GM23338 (cell line): ENCODE results near the gene SLN. TPM values are rescaled to one million over a fixed set of nuclear protein-coding genes. Genes with fewer than 3 reads are reported as not detected.
"Not testable (repeated sequence)": the region's sequence is repeated elsewhere in the genome, so short reads cannot be mapped to it uniquely, and the experiment has no call there.

Experiments used
- ATAC-seq: fragments of 200-7000 bp; cut with Tn5 transposase; 3 replicates; pipeline ENCODE4 v1.9.1; 2020
- DNase-seq: peaks from one replicate; pipeline ENCODE4 v3.0.0-alpha.2; 2015; ENCODE audit warnings: low spot score
- H2AFZ ChIP-seq: fragments of 200-600 bp; sonication (generic); 2 replicates; pipeline ENCODE4 v1.8.0; 2016; ENCODE audit warnings: antibody characterized with exemption, mild to moderate bottlenecking, moderate library complexity
- H3F3A ChIP-seq: fragments of 200-600 bp; sonication (generic); replicated peaks from 2 replicates; pipeline ENCODE4 v1.8.0; 2017; ENCODE audit warnings: antibody characterized with exemption, mixed run types, low read depth
- H3K27ac ChIP-seq: fragments of 200-600 bp; sonication (generic); 2 replicates; pipeline ENCODE4 v1.6.1; 2016; ENCODE audit warnings: low read depth
- H3K27me3 ChIP-seq: fragments of 200-600 bp; sonication (generic); 2 replicates; pipeline ENCODE4 v1.8.0; 2016; ENCODE audit warnings: mild to moderate bottlenecking, mixed run types, moderate library complexity; ENCODE audit not compliant: insufficient read depth
- H3K36me3 ChIP-seq: fragments of 200-600 bp; sonication (generic); 2 replicates; pipeline ENCODE4 v1.8.0; 2016; ENCODE audit warnings: mild to moderate bottlenecking; ENCODE audit not compliant: insufficient read depth
- H3K4me1 ChIP-seq: fragments of 200-600 bp; sonication (generic); 2 replicates; pipeline ENCODE4 v1.8.0; 2016; ENCODE audit warnings: mild to moderate bottlenecking, moderate library complexity; ENCODE audit not compliant: insufficient read depth
- H3K4me2 ChIP-seq: fragments of 200-600 bp; sonication (generic); 2 replicates; pipeline ENCODE4 v1.7.1; 2017; ENCODE audit warnings: mixed run types
- H3K4me3 ChIP-seq: fragments of 200-600 bp; sonication (generic); 2 replicates; pipeline ENCODE4 v1.6.1; 2016; ENCODE audit warnings: mixed run types
- H3K79me2 ChIP-seq: fragments of 200-600 bp; sonication (generic); replicated peaks from 2 replicates; pipeline ENCODE4 v1.8.0; 2017; ENCODE audit warnings: mild to moderate bottlenecking; ENCODE audit not compliant: insufficient read depth
- H3K9me2 ChIP-seq: fragments of 200-600 bp; sonication (generic); 2 replicates; pipeline ENCODE4 v1.8.0; 2017; ENCODE audit not compliant: insufficient read depth
- H4K20me1 ChIP-seq: fragments of 200-600 bp; sonication (generic); replicated peaks from 2 replicates; pipeline ENCODE4 v1.8.0; 2017; ENCODE audit warnings: mild to moderate bottlenecking; ENCODE audit not compliant: insufficient read depth
- H3K27ac Mint-ChIP-seq: 2 replicates; pipeline ENCODE4 v1.8.0; 2020; ENCODE audit warnings: inconsistent platforms, mild to moderate bottlenecking, moderate library complexity, mixed read lengths
- H3K27me3 Mint-ChIP-seq: 3 replicates; pipeline ENCODE4 v1.8.0; 2022; ENCODE audit warnings: low read depth, mild to moderate bottlenecking, moderate library complexity, mixed read lengths, inconsistent platforms; ENCODE audit not compliant: insufficient read depth, poor library complexity
- H3K36me3 Mint-ChIP-seq: 3 replicates; pipeline ENCODE4 v1.8.0; 2021; ENCODE audit warnings: low read depth, mild to moderate bottlenecking, inconsistent platforms, moderate library complexity, mixed read lengths
- H3K4me1 Mint-ChIP-seq: 3 replicates; pipeline ENCODE4 v1.8.0; 2020; ENCODE audit warnings: mild to moderate bottlenecking, inconsistent platforms, mixed read lengths
- H3K4me3 Mint-ChIP-seq: 3 replicates; pipeline ENCODE4 v1.8.0; 2021; ENCODE audit warnings: moderate library complexity, mild to moderate bottlenecking, inconsistent platforms, mixed read lengths
- H3K9me3 Mint-ChIP-seq: 3 replicates; pipeline ENCODE4 v1.8.0; 2020; ENCODE audit warnings: moderate library complexity, mild to moderate bottlenecking, inconsistent platforms, mixed read lengths
- CREB1 ChIP-seq: fragments of 250-450 bp; sonication (Bioruptor Pico); IDR thresholded peaks from 2 replicates; pipeline ENCODE4 v1.5.0; 2020; ENCODE audit warnings: low read depth, mild to moderate bottlenecking, moderate library complexity
- EZH2 ChIP-seq: fragments of 200-600 bp; sonication (generic); IDR thresholded peaks from one replicate; pipeline ENCODE4 v1.8.0; 2017; ENCODE audit warnings: antibody characterized with exemption, mild to moderate bottlenecking, low read depth; ENCODE audit not compliant: unreplicated experiment
- EZH2phosphoT487 ChIP-seq: fragments of 200-600 bp; sonication (generic); IDR thresholded peaks from one replicate; pipeline ENCODE4 v1.8.1; 2018; ENCODE audit warnings: antibody characterized with exemption; ENCODE audit not compliant: unreplicated experiment
- NANOG ChIP-seq: IDR thresholded peaks from 2 replicates; pipeline ENCODE4 v1.6.1; 2016; ENCODE audit warnings: antibody characterized with exemption, borderline replicate concordance
- POLR2AphosphoS5 ChIP-seq: IDR thresholded peaks from 2 replicates; pipeline ENCODE4 v1.6.1; 2016; ENCODE audit warnings: antibody characterized with exemption, low read depth
- REST ChIP-seq: IDR thresholded peaks from one replicate; pipeline ENCODE4 v1.6.1; 2018; ENCODE audit warnings: antibody characterized with exemption; ENCODE audit not compliant: unreplicated experiment
- ZNF114 ChIP-seq: fragments of 250-450 bp; sonication (Bioruptor Pico); IDR thresholded peaks from 2 replicates; pipeline ENCODE4 v1.5.0; 2020; ENCODE audit warnings: mild to moderate bottlenecking, moderate library complexity
- ZNF462 ChIP-seq: fragments of 250-450 bp; sonication (Bioruptor Pico); IDR thresholded peaks from 2 replicates; pipeline ENCODE4 v1.5.0; 2020; ENCODE audit warnings: mild to moderate bottlenecking, moderate library complexity
- long read RNA-seq: library from polyadenylated mRNA; unstranded; transcript quantifications from one replicate; pipeline ENCODE4 v2.0.0, GENCODE V29; 2020; ENCODE audit not compliant: unreplicated experiment
- polyA plus RNA-seq: library from polyadenylated mRNA; unstranded; fragments of >200 nt; fragmentation: Nextera tagmentation; extraction: Ambion mirVana; gene quantifications from 2 replicates; pipeline ENCODE4 v1.2.1, GENCODE V29; 2016
- total RNA-seq: library from RNA; depleted of rRNA; stranded (reverse); fragments of >200 nt; shearing (Covaris generic); gene quantifications from 2 replicates; pipeline ENCODE4 v1.2.3, GENCODE V29; 2014; rRNA removed

Gene SLN
- not detected in 2 replicates for total RNA-seq
- polyA plus RNA-seq = not detected in 2 replicates
- long read RNA-seq = 0 reads

- H3K27ac ChIP-seq = no peak within 1 kb of the TSS
- DNase-seq (no peak), ATAC-seq (no peak)
- TF ChIP-seq EZH2 (no peak), EZH2phosphoT487 (no peak), ZNF462 (CRISPR knock-in tag) (no peak), CREB1 (no peak), ZNF114 (CRISPR knock-in tag) (no peak), NANOG (no peak), POLR2AphosphoS5 (no peak), REST (no peak)
- no peaks in the 10 kb centered on the region for H3K79me2 ChIP-seq
- no peak within 1 kb of the TSS for H2AFZ ChIP-seq
- no peaks in the 10 kb centered on the region for H3K9me2 ChIP-seq
- Mint-ChIP-seq H3K4me1 (peaks cover 16% of the 10 kb centered on the region), H3K4me3 (no peak within 1 kb of the TSS), H3K36me3 (no peaks in the 10 kb centered on the region), H3K27me3 (peaks cover 3% of the 10 kb centered on the region), H3K27ac (no peak within 1 kb of the TSS), H3K9me3 (no peaks in the 10 kb centered on the region)
- peaks cover 5% of the 10 kb centered on the region for H3K4me1 ChIP-seq
- H3K36me3 ChIP-seq = no peaks in the 10 kb centered on the region
- H3K4me2 ChIP-seq = no peak within 1 kb of the TSS
- no peaks in the 10 kb centered on the region for H3F3A ChIP-seq
- H4K20me1 ChIP-seq = no peaks in the 10 kb centered on the region
- H3K4me3 ChIP-seq = no peak within 1 kb of the TSS
- H3K27me3 ChIP-seq = peaks cover 9% of the 10 kb centered on the region
Observed at GRCh38 chr11:107711861-107712755, at the start of gene SLN. SLN (minus strand) TSS chr11:107712056.

- ATAC-seq, H3K27me3 Mint-ChIP-seq, H3K9me3 Mint-ChIP-seq, H3K9me2 ChIP-seq, H3K27ac Mint-ChIP-seq, H3K36me3 ChIP-seq, H3K4me3 ChIP-seq, H3F3A ChIP-seq, H3K27me3 ChIP-seq, H3K27ac ChIP-seq, H3K4me2 ChIP-seq, DNase-seq, H3K4me1 Mint-ChIP-seq, H3K4me1 ChIP-seq, H2AFZ ChIP-seq, H3K4me3 Mint-ChIP-seq, H3K36me3 Mint-ChIP-seq, H4K20me1 ChIP-seq, H3K79me2 ChIP-seq: not testable (repeated sequence)
Observed at GRCh38 chr11:107758719-107759355, 47.0 kb upstream of the SLN start.
